Spinal cord (tissue), 10 donors: ENCODE measurements around the gene HEYL. TPM values are rescaled to one million over a fixed set of nuclear protein-coding genes. Genes with fewer than 3 reads are reported as not detected.
A peak's percentile ranks its signal among the peaks of the same experiment; 100 is the strongest.
"Not testable (repeated sequence)": the region's sequence is repeated elsewhere in the genome, so short reads cannot be mapped to it uniquely, and the experiment has no call there.

ENCODE experiments used
- DNase-seq, 6 donors: peaks; one replicate each; pipeline versions ENCODE4 v3.0.0 to v3.0.0-alpha.2; 2013 to 2015; ENCODE audit warnings: low spot score in 6 of 6, low read depth in 4 of 6
- H3K27ac ChIP-seq: one replicate; pipeline ENCODE4 v1.5.1; 2013; ENCODE audit warnings: low read depth, low read length, control low read depth
- H3K27me3 ChIP-seq: one replicate; pipeline ENCODE4 v1.6.1; 2013; ENCODE audit warnings: low read length; ENCODE audit not compliant: control insufficient read depth, insufficient read depth
- H3K36me3 ChIP-seq: one replicate; pipeline ENCODE4 v1.6.1; 2013; ENCODE audit warnings: low read length; ENCODE audit not compliant: control insufficient read depth, insufficient read depth
- H3K4me1 ChIP-seq: one replicate; pipeline ENCODE4 v1.6.1; 2013; ENCODE audit warnings: low read length; ENCODE audit not compliant: control insufficient read depth, insufficient read depth
- H3K4me3 ChIP-seq: one replicate; pipeline ENCODE4 v1.5.1; 2013; ENCODE audit warnings: low read depth, low read length, control low read depth
- H3K9me3 ChIP-seq: one replicate; pipeline ENCODE4 v1.6.1; 2013; ENCODE audit warnings: low read length; ENCODE audit not compliant: control insufficient read depth, insufficient read depth
- WGBS: methylation state at CpG from one replicate; pipeline ENCODE4 v1.1.5; 2013; ENCODE audit warnings: missing lambda C conversion rate; ENCODE audit not compliant: insufficient coverage; 5-methylcytosine and 5-hydroxymethylcytosine counted together
- polyA plus RNA-seq, 2 donors: library from polyadenylated mRNA; unstranded; fragments of 120-200 nt; gene quantifications; one replicate each; pipeline ENCODE4 v1.2.1, GENCODE V29; 2013; ENCODE audit not compliant: insufficient read length in 2 of 2
- total RNA-seq, 2 donors: library from RNA; depleted of rRNA in 1 of 2; stranded (reverse); fragments of 120-200 nt in 1 of 2; fragments of >200 nt in 1 of 2; gene quantifications; one replicate each; pipeline versions ENCODE4 v1.2.3 to v1.2.4, GENCODE V29; 2013 to 2014
- donor health status: healthy.

The HEYL gene
- total and polyA plus RNA-seq, 4 donors: 3.2 to 10.2 (median 8.1) TPM

DNA sequence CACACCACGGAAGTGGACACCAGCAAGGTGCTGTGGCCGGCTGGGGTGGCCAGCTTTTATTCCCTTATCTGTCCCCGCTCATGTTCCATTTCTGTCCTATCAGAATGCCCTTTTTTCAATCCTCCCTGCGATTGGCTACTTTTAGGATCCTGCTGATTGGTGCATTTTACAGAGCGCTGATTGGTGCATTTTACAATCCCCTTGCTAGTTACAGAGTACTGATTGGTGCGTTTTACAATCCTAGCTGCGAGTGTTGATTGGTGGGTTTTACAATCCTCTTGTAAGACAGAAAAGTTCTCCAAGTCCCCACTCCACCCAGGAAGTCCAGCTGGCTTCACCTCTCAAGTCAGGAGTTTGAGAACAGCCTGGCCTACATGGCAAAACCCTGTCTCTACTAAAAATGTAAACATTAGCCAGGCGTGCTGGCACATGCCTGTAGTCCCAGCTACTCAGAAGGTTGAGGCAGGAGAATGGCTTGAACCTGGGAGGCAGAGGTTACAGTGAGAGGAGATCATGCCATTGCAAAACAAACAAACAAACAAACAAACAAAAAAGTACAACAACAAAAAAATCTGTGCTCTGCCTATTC, 37.7 kb downstream of the HEYL start:
- not testable (repeated sequence) for H3K4me1 ChIP-seq, H3K36me3 ChIP-seq, H3K4me3 ChIP-seq, H3K27ac ChIP-seq, H3K9me3 ChIP-seq, DNase-seq, H3K27me3 ChIP-seq
- 100% methylated on average over 4 of the region's 8 CpGs for WGBS

DNA sequence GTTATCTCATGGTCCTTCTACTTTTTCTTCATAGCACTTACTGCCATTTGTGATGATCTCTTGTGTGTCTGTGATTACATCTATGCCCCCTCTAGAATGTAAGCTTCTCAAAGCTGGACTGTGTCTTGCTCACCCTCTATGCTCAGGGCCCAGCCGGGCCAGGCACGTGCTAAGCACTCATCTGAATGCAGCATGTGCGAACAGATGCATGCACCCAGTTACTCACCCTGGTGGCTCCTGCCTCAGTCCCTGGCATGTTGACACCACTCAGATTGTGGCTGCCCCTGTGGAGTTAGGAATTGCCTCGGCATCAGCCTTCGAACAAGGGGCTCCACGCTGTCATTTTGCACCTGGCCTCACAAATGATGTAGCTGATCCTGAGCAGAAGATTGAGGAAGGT, 43.3 kb downstream of the HEYL start:
- Histone ChIP-seq H3K4me3 (no peak overlapping the region), H3K36me3 (no peaks in the 10 kb centered on the region), H3K27me3 (no peaks in the 10 kb centered on the region), H3K9me3 (no peaks in the 10 kb centered on the region), H3K4me1 (no peaks in the 10 kb centered on the region), H3K27ac (no peak overlapping the region)
- no peak for DNase-seq
- WGBS: 76% methylated on average over 6 of the region's 6 CpGs

- Histone ChIP-seq H3K4me3 (no peak overlapping the region), H3K36me3 (no peaks in the 10 kb centered on the region), H3K27me3 (no peaks in the 10 kb centered on the region), H3K9me3 (no peaks in the 10 kb centered on the region), H3K4me1 (no peaks in the 10 kb centered on the region), H3K27ac (no peak overlapping the region)
- DNase-seq: no peak
- 100% methylated on average over 3 of the region's 4 CpGs for WGBS
These were observed 46.1 kb downstream of the HEYL start for GRCh38 chr1:39593386-39593785.

DNA sequence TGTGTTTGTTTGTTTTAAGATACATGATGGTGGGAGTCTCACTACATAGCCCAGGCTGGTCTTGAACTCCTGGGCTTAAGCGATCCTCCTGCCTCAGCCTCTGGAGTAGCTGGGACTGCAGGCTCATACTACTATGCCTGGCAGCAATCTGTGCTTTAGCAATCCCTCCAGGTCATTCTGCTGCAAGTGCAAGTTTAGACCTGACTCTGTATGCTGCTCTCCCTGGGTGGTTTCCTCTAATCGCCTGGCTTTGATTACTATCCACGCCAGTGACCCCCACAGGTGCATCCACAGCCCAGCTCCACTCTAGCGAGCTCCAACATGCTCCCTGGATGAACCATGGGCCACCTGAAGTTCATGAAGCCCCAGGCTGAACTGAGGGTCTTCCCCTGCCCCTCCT, 47.4 kb downstream of the HEYL start:
- no peaks in the 10 kb centered on the region for H3K27me3 ChIP-seq
- no peak for DNase-seq
- 85% methylated on average over 4 of the region's 4 CpGs for WGBS
- no peaks in the 10 kb centered on the region for H3K4me1 ChIP-seq
- H3K9me3 ChIP-seq: no peaks in the 10 kb centered on the region
- H3K4me3 ChIP-seq: no peak overlapping the region
- H3K27ac ChIP-seq: no peak overlapping the region
- no peaks in the 10 kb centered on the region for H3K36me3 ChIP-seq

GRCh38 chr1:39590546-39590945, 48.9 kb downstream of the HEYL start:
- no peak overlapping the region for H3K27ac ChIP-seq
- H3K27me3 ChIP-seq: no peaks in the 10 kb centered on the region
- DNase-seq: no peak
- no peaks in the 10 kb centered on the region for H3K4me1 ChIP-seq
- whole genome bisulfite sequencing: 75% methylated on average over 5 of the region's 7 CpGs
- H3K36me3 ChIP-seq: no peaks in the 10 kb centered on the region
- H3K9me3 ChIP-seq: no peaks in the 10 kb centered on the region
- H3K4me3 ChIP-seq: no peak overlapping the region

DNA sequence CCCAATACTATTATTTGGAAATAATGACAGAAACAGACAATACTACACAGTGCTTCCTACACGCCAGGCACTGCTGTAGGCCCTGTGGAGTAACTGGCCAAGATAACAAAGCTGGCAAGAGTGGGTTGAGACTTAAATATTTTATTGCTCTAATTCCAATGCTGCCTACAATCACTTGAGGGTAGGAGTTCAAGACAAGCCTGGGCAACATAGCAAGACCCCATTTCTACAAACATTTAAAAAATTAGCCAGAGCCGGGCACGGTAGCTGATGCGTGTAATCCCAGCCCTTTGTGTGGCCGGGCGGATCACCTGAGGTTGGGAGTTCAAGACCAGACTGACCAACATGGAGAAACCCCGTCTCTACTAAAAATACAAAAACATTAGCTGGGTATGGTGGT, 53.5 kb downstream of the HEYL start:
- WGBS: 100% methylated on average over 1 of the region's 7 CpGs
- no peaks in the 10 kb centered on the region for H3K9me3 ChIP-seq
- H3K27me3 ChIP-seq: no peaks in the 10 kb centered on the region

GRCh38 chr1:39576016-39576657, 63.3 kb downstream of the HEYL start:
- peaks cover 18% of the 10 kb centered on the region for H3K36me3 ChIP-seq
- H3K4me1 ChIP-seq: peaks cover 21% of the 10 kb centered on the region
- H3K9me3 ChIP-seq: no peaks in the 10 kb centered on the region
- peak in 5 of 6 donors; percentile 1 to 49 (median 9) for DNase-seq
- H3K27me3 ChIP-seq: no peaks in the 10 kb centered on the region
- WGBS: 0% methylated on average over 87 of the region's 87 CpGs
- H3K4me3 ChIP-seq: peak overlapping the region; percentile 81
- peak overlapping the region; percentile 73 for H3K27ac ChIP-seq

More for the DNA sequence above, 53.5 kb downstream of the HEYL start:
- Histone ChIP-seq H3K4me1 (no peaks in the 10 kb centered on the region), H3K4me3 (no peak overlapping the region), H3K27ac (no peak overlapping the region), H3K36me3 (no peaks in the 10 kb centered on the region)
- DNase-seq: no peak

- peak overlapping the region; percentile 33 for H3K27ac ChIP-seq
- peak in 5 of 6 donors; percentile 1 to 54 (median 9) for DNase-seq
- no peaks in the 10 kb centered on the region for H3K9me3 ChIP-seq
- peak overlapping the region; percentile 81 for H3K4me3 ChIP-seq
- H3K36me3 ChIP-seq: peaks cover 24% of the 10 kb centered on the region
- H3K27me3 ChIP-seq: no peaks in the 10 kb centered on the region
- 1% methylated on average over 46 of the region's 48 CpGs for WGBS
- H3K4me1 ChIP-seq: peaks cover 21% of the 10 kb centered on the region
These were observed 64.0 kb downstream of the HEYL start for GRCh38 chr1:39575191-39576015.

DNA sequence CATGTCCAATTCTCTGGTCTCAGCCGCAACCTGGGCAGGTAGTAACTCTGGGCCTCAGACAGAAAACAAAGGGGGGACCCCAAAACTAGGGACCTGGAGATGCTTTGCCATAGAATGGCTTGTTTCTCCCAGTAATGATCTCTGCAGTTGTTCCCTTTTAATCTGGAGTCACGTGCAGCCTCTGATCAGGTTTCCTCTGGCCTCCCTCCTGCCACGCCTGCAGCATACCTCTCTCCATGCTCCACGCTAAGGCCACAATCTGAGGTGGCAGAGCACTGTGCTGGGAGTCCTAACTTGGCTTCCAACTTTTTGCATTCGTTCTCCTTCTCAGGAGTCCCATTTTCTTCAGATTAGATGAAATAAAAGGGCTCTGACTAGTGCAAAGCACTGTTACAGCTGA, 64.8 kb downstream of the HEYL start:
- Histone ChIP-seq H3K36me3 (peaks cover 29% of the 10 kb centered on the region), H3K9me3 (no peaks in the 10 kb centered on the region), H3K27ac (no peak overlapping the region), H3K27me3 (no peaks in the 10 kb centered on the region), H3K4me1 (peaks cover 21% of the 10 kb centered on the region), H3K4me3 (peak overlapping the region; percentile 81)
- DNase-seq: no peak
- WGBS: 36% methylated on average over 3 of the region's 5 CpGs
